Small intestine (tissue), 7 donors: ENCODE measurements around the gene VPS45. TPM values are rescaled to one million over a fixed set of nuclear protein-coding genes. Genes with fewer than 3 reads are reported as not detected.
A peak's percentile ranks its signal among the peaks of the same experiment; 100 is the strongest.

Source experiments
- DNase-seq, 2 donors: peaks; one replicate each; pipeline versions ENCODE4 v3.0.0 to v3.0.0-alpha.2; 2013
- FAIRE-seq: peaks from 2 replicates; lab custom pipeline; 2012; peaks lifted over from hg19 to GRCh38; lab: Jason Lieb, UNC
- H3K27ac ChIP-seq, 3 donors: one replicate each; pipeline ENCODE4 v1.5.1; 2013; ENCODE audit warnings: low read length in 2 of 3, mild to moderate bottlenecking in 2 of 3, control low read depth in 1 of 3, inconsistent platforms in 1 of 3, low read depth in 1 of 3, moderate library complexity in 1 of 3
- H3K27me3 ChIP-seq, 3 donors: one replicate each; pipeline ENCODE4 v1.6.1; 2013; ENCODE audit warnings: low read length in 3 of 3, inconsistent platforms in 1 of 3; ENCODE audit not compliant: control insufficient read depth in 3 of 3, insufficient read depth in 3 of 3
- H3K36me3 ChIP-seq, 3 donors: one replicate each; pipeline ENCODE4 v1.6.1; 2013; ENCODE audit warnings: low read length in 3 of 3, inconsistent platforms in 1 of 3, low read depth in 1 of 3, mild to moderate bottlenecking in 1 of 3, moderate library complexity in 1 of 3; ENCODE audit not compliant: control insufficient read depth in 3 of 3, insufficient read depth in 2 of 3
- H3K4me1 ChIP-seq, 3 donors: one replicate each; pipeline ENCODE4 v1.6.1; 2013; ENCODE audit warnings: low read length in 2 of 3, inconsistent platforms in 1 of 3, low read depth in 1 of 3, mild to moderate bottlenecking in 1 of 3, moderate library complexity in 1 of 3; ENCODE audit not compliant: control insufficient read depth in 3 of 3, insufficient read depth in 2 of 3
- H3K4me3 ChIP-seq, 3 donors: one replicate each; pipeline ENCODE4 v1.5.1; 2013; ENCODE audit warnings: low read length in 3 of 3, control low read depth in 1 of 3, inconsistent platforms in 1 of 3, low read depth in 1 of 3, mild to moderate bottlenecking in 1 of 3, moderate library complexity in 1 of 3
- H3K9me3 ChIP-seq, 2 donors: one replicate each; pipeline ENCODE4 v1.6.1; 2013; ENCODE audit warnings: low read depth in 1 of 2, low read length in 1 of 2; ENCODE audit not compliant: control insufficient read depth in 2 of 2, insufficient read depth in 1 of 2
- WGBS, 3 donors: extraction: QIAGEN DNeasy Blood & Tissue Kit; methylation state at CpG; one replicate each; pipeline ENCODE4 v1.1.7; 2013; 5-methylcytosine and 5-hydroxymethylcytosine counted together
- polyA plus RNA-seq, 4 donors: library from polyadenylated mRNA; stranded (reverse) in 3 of 4; unstranded in 1 of 4; fragments of 200-250 nt in 3 of 4; fragments of 120-200 nt in 1 of 4; gene quantifications; one replicate each; pipeline versions ENCODE4 v1.2.1 to v1.2.3, GENCODE V29; 2013
- donor health status: healthy with polysubstance abuse.
- donor health status: control.
- donor health status: control.
- donor health status: Bipolar disorder and iron deficiency.
- donor health status: healthy.

The VPS45 gene
- polyA plus RNA-seq, 4 donors = 19.2 to 32.1 (median 22.7) TPM

- DNase-seq = peak in 1 of 2 donors; percentile 51
- Histone ChIP-seq H3K36me3 (peaks cover 0 to 12% (median 2%) of the 10 kb centered on the region in 3 donors), H3K27ac (peak overlapping the region; percentile 74 to 87 (median 76)), H3K4me3 (peak overlapping the region; percentile 48 to 92 (median 89)), H3K9me3 (no peaks in the 10 kb centered on the region), H3K27me3 (peaks cover 0 to 46% (median 0%) of the 10 kb centered on the region in 3 donors), H3K4me1 (peaks cover 0 to 10% (median 0%) of the 10 kb centered on the region in 3 donors)
- FAIRE-seq = no peak
- WGBS, 3 donors = 2 to 3% (median 3%) methylated on average over 66 to 114 of the region's 114 CpGs
Observed at GRCh38 chr1:150150133-150151021, 82.8 kb downstream of the VPS45 start.

- DNase-seq (peak; percentile 21 to 56), FAIRE-seq (no peak)
- peaks cover 0 to 10% (median 0%) of the 10 kb centered on the region in 3 donors for H3K4me1 ChIP-seq
- H3K4me3 ChIP-seq = peak overlapping the region; percentile 48 to 92 (median 89)
- H3K27ac ChIP-seq = peak overlapping the region; percentile 74 to 87 (median 76)
- H3K27me3 ChIP-seq = peaks cover 0 to 46% (median 0%) of the 10 kb centered on the region in 3 donors
- 44 to 71% (median 55%) methylated on average over 15 of the region's 15 CpGs for WGBS, 3 donors
- H3K9me3 ChIP-seq = no peaks in the 10 kb centered on the region
- H3K36me3 ChIP-seq = peaks cover 2 to 20% (median 7%) of the 10 kb centered on the region in 3 donors
Observed at GRCh38 chr1:150151291-150152181, 84.0 kb downstream of the VPS45 start.

- H3K27ac ChIP-seq = peak overlapping the region; percentile 8 to 87 (median 66)
- FAIRE-seq = no peak
- no peaks in the 10 kb centered on the region for H3K9me3 ChIP-seq
- DNase-seq = no peak
- H3K27me3 ChIP-seq = peaks cover 0 to 46% (median 0%) of the 10 kb centered on the region in 3 donors
- H3K4me1 ChIP-seq = peaks cover 0 to 10% (median 0%) of the 10 kb centered on the region in 3 donors
- H3K36me3 ChIP-seq = peaks cover 4 to 25% (median 7%) of the 10 kb centered on the region in 3 donors
- 68 to 92% (median 86%) methylated on average over 2 of the region's 2 CpGs for WGBS, 3 donors
- peak overlapping the region in 1 of 3 donors; percentile 48 for H3K4me3 ChIP-seq
Observed at GRCh38 chr1:150152182-150152536, 84.6 kb downstream of the VPS45 start.

GRCh38 chr1:150152772-150153456 is 85.3 kb downstream of the VPS45 start:
- Histone ChIP-seq H3K27me3 (peaks cover 0 to 46% (median 0%) of the 10 kb centered on the region in 3 donors), H3K36me3 (peaks cover 4 to 28% (median 10%) of the 10 kb centered on the region in 3 donors), H3K4me1 (peaks cover 0 to 10% (median 0%) of the 10 kb centered on the region in 3 donors), H3K27ac (peak overlapping the region in 2 of 3 donors; percentile 19 to 23), H3K9me3 (no peaks in the 10 kb centered on the region), H3K4me3 (no peak overlapping the region)
- DNase-seq (no peak), FAIRE-seq (no peak)
- 70 to 94% (median 89%) methylated on average over 8 of the region's 8 CpGs for WGBS, 3 donors

GRCh38 chr1:150154143-150154542 is 86.6 kb downstream of the VPS45 start:
- no peaks in the 10 kb centered on the region for H3K9me3 ChIP-seq
- WGBS, 3 donors = 56 to 76% (median 58%) methylated on average over 4 of the region's 4 CpGs
- H3K27me3 ChIP-seq = peaks cover 0 to 33% (median 0%) of the 10 kb centered on the region in 3 donors
- DNase-seq (no peak), FAIRE-seq (no peak)
- H3K4me1 ChIP-seq = peaks cover 0 to 5% (median 0%) of the 10 kb centered on the region in 3 donors
- peaks cover 4 to 35% (median 12%) of the 10 kb centered on the region in 3 donors for H3K36me3 ChIP-seq
- H3K4me3 ChIP-seq = no peak overlapping the region
- peak overlapping the region in 1 of 3 donors; percentile 61 for H3K27ac ChIP-seq

- Histone ChIP-seq H3K9me3 (no peaks in the 10 kb centered on the region), H3K4me3 (no peak overlapping the region), H3K4me1 (peaks cover 0 to 10% (median 0%) of the 10 kb centered on the region in 3 donors), H3K36me3 (peaks cover 4 to 43% (median 12%) of the 10 kb centered on the region in 3 donors), H3K27ac (peak overlapping the region in 1 of 3 donors; percentile 52), H3K27me3 (peaks cover 0 to 24% (median 0%) of the 10 kb centered on the region in 3 donors)
- FAIRE-seq (no peak), DNase-seq (no peak)
- WGBS, 3 donors = 91 to 98% (median 93%) methylated on average over 13 of the region's 13 CpGs
Observed at GRCh38 chr1:150155413-150156071, 88.0 kb downstream of the VPS45 start.

- H3K27me3 ChIP-seq = peaks cover 0 to 9% (median 0%) of the 10 kb centered on the region in 3 donors
- peaks cover 0 to 16% (median 2%) of the 10 kb centered on the region in 3 donors for H3K4me1 ChIP-seq
- no peaks in the 10 kb centered on the region for H3K9me3 ChIP-seq
- peaks cover 4 to 43% (median 12%) of the 10 kb centered on the region in 3 donors for H3K36me3 ChIP-seq
- H3K27ac ChIP-seq = peak overlapping the region in 1 of 3 donors; percentile 12
- H3K4me3 ChIP-seq = no peak overlapping the region
- no peak for DNase-seq
- WGBS, 3 donors = 84 to 88% (median 87%) methylated on average over 16 of the region's 16 CpGs
- no peak for FAIRE-seq
Observed at GRCh38 chr1:150156868-150157603, 89.5 kb downstream of the VPS45 start.
